Upper lobe of right lung (tissue), 1 donor: ENCODE measurements around the gene ZNF292. TPM values are rescaled to one million over a fixed set of nuclear protein-coding genes. Genes with fewer than 3 reads are reported as not detected.

Experiments
- ATAC-seq: fragments of 200-7000 bp; cut with Tn5 transposase; one replicate; pipeline ENCODE4 v1.9.1; 2020; ENCODE audit warnings: mild to moderate bottlenecking, moderate library complexity
- DNase-seq: peaks from one replicate; pipeline ENCODE4 v3.0.0-alpha.2; 2020
- H3K27ac ChIP-seq: fragments of 200-600 bp; one replicate; pipeline ENCODE4 v1.8.0; 2022
- H3K27me3 ChIP-seq: fragments of 200-600 bp; one replicate; pipeline ENCODE4 v1.8.0; 2022; ENCODE audit warnings: mild to moderate bottlenecking
- H3K36me3 ChIP-seq: fragments of 200-600 bp; one replicate; pipeline ENCODE4 v1.8.0; 2022
- H3K4me1 ChIP-seq: fragments of 200-600 bp; one replicate; pipeline ENCODE4 v1.8.0; 2022
- H3K4me3 ChIP-seq: fragments of 200-600 bp; one replicate; pipeline ENCODE4 v1.8.0; 2022; ENCODE audit warnings: mild to moderate bottlenecking
- H3K9me3 ChIP-seq: fragments of 200-600 bp; one replicate; pipeline ENCODE4 v1.8.0; 2022
- CTCF ChIP-seq: fragments of 200-600 bp; IDR thresholded peaks from one replicate; pipeline ENCODE4 v1.8.0; 2022; ENCODE audit warnings: antibody characterized with exemption
- intact Hi-C: fragments of 100-400 bp; cut with DNase I; formaldehyde crosslinking; loops from one replicate; pipeline ENCODE4 v1.11.0; 2022
- total RNA-seq: library from RNA; stranded (reverse); fragmentation: NEBNext Ultra II Directional; extraction: Animal tissue kit (Norgen Biotek cat#: 25700); gene quantifications from one replicate; pipeline ENCODE4 v1.2.1, GENCODE V29; 2021
- donor health status: DM: no; HTN: yes; CAD: no; lungs with severe emphysema.

ZNF292 gene
- total RNA-seq, 1 donor from 2014 or later = 34.0 TPM

DNA sequence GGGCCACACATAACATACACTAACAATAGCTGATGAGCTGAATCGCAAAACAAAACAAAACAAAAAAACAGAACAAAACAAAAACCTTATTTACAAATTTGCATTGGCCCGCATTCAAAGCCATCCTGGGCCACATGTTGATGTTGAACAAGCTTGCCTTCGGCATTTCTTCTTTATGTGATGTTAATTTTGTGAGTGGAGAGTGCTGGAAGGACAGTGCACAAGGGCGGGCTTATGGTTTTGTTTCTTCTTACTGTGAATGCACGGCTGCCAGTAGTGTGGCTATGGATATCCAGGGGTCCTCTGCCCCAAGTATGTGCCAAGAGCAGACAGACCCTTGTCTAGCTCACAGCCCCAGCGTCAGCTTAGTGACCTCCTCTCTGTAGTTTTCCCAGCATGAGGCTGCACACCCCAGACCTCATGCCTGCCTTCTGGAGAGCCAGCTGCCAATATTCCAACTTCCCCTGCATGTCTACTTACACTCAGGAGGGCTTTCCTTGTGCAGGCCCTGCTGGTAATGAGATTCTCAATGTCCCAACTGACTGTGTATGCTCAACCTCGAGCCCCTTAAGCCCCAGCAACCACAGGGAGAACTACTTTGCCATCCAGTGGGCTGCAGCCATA is 24.9 kb downstream of the ZNF292 start:
- DNase-seq (no peak), ATAC-seq (no peak)
- TF ChIP-seq CTCF = no peak
- no peaks in the 10 kb centered on the region for H3K36me3 ChIP-seq
- H3K27ac ChIP-seq = no peak overlapping the region
- intact Hi-C loops = no loop called here
- H3K4me3 ChIP-seq = no peak overlapping the region
- no peaks in the 10 kb centered on the region for H3K9me3 ChIP-seq
- no peaks in the 10 kb centered on the region for H3K27me3 ChIP-seq
- H3K4me1 ChIP-seq = no peaks in the 10 kb centered on the region

- H3K4me1 ChIP-seq = no peaks in the 10 kb centered on the region
- no peaks in the 10 kb centered on the region for H3K27me3 ChIP-seq
- no peaks in the 10 kb centered on the region for H3K9me3 ChIP-seq
- no peak for ATAC-seq
- H3K27ac ChIP-seq = no peak overlapping the region
- H3K4me3 ChIP-seq = no peak overlapping the region
- no peaks in the 10 kb centered on the region for H3K36me3 ChIP-seq
- intact Hi-C loops = no loop called here
- DNase-seq = no peak
- no peak for TF ChIP-seq CTCF
These were observed 26.5 kb downstream of the ZNF292 start for GRCh38 chr6:87181903-87182302.

GRCh38 chr6:87182321-87182720 is 27.0 kb downstream of the ZNF292 start:
- Histone ChIP-seq H3K36me3 (no peaks in the 10 kb centered on the region), H3K27ac (no peak overlapping the region), H3K27me3 (no peaks in the 10 kb centered on the region), H3K4me3 (no peak overlapping the region), H3K9me3 (no peaks in the 10 kb centered on the region), H3K4me1 (no peaks in the 10 kb centered on the region)
- TF ChIP-seq CTCF = no peak
- intact Hi-C loops = no loop called here
- no peak for ATAC-seq
- no peak for DNase-seq

GRCh38 chr6:87182940-87183339 is 27.6 kb downstream of the ZNF292 start:
- intact Hi-C loops = no loop called here
- no peaks in the 10 kb centered on the region for H3K36me3 ChIP-seq
- no peaks in the 10 kb centered on the region for H3K4me1 ChIP-seq
- no peak overlapping the region for H3K4me3 ChIP-seq
- no peaks in the 10 kb centered on the region for H3K27me3 ChIP-seq
- no peaks in the 10 kb centered on the region for H3K9me3 ChIP-seq
- no peak for ATAC-seq
- no peak for TF ChIP-seq CTCF
- no peak for DNase-seq
- no peak overlapping the region for H3K27ac ChIP-seq

DNA sequence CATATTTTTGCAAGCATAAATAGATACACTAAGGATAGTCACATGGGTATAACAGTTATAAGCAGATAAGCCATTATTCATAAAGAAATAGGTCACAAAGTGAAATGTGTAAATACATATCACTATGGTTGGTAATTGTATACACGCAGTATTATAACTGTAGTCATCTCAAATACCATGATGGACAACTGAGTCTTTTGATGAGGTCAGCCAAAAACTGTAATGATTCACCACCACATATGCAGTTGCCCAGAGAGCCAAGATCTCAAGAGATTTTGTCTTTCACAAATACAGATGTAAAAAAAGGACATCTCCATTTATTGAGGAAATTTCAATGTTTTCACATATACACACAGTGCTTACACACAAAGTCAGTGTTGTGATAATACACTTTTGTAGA is 28.3 kb downstream of the ZNF292 start:
- Histone ChIP-seq H3K36me3 (no peaks in the 10 kb centered on the region), H3K27ac (no peak overlapping the region), H3K4me1 (no peaks in the 10 kb centered on the region), H3K9me3 (no peaks in the 10 kb centered on the region), H3K4me3 (no peak overlapping the region), H3K27me3 (no peaks in the 10 kb centered on the region)
- DNase-seq (no peak), ATAC-seq (no peak)
- intact Hi-C loops = no loop called here
- no peak for TF ChIP-seq CTCF

DNA sequence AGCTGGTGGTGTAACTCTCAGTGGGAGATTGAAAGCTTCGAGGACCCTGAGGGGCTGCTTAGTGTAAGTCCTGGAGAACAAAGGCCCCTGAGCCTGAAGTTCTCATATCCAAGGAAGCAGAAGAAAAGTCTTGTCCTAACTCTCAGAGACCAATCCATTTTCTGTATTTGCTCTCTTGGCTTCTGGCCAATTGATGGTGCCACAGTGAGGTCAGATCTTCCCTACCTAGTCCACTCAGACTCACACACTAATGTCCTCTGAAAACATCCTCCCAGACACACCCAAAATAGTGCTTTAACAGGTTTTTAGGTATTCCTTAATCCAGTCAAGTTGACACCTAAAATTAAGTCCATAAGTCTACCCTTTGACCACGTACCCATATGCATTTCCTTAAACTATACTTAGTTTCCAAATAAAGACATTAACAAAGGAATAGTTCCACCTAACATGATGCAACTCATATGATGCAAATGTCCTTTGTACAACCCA is 29.4 kb downstream of the ZNF292 start:
- H3K9me3 ChIP-seq = no peaks in the 10 kb centered on the region
- ATAC-seq (no peak), DNase-seq (no peak)
- no peaks in the 10 kb centered on the region for H3K4me1 ChIP-seq
- H3K27ac ChIP-seq = no peak overlapping the region
- intact Hi-C loops = no loop called here
- no peak overlapping the region for H3K4me3 ChIP-seq
- no peak for TF ChIP-seq CTCF
- H3K36me3 ChIP-seq = no peaks in the 10 kb centered on the region
- no peaks in the 10 kb centered on the region for H3K27me3 ChIP-seq
